HG03521 (cell line): ENCODE data around the gene GPATCH1.

Experiments
- ATAC-seq: cut with Tn5 transposase; IDR thresholded peaks from one replicate; pipeline ENCODE4 v1.9.1; 2021; ENCODE audit warnings: mild to moderate bottlenecking, moderate library complexity; ENCODE audit not compliant: unreplicated experiment

The GPATCH1 gene

GRCh38 chr19:33062902-33063301 is 18.1 kb upstream of the GPATCH1 start:
- ATAC-seq: no peak

GRCh38 chr19:33063356-33063752 is 17.6 kb upstream of the GPATCH1 start:
- no peak for ATAC-seq

- no peak for ATAC-seq
These were observed 17.1 kb upstream of the GPATCH1 start for GRCh38 chr19:33063753-33064457.

GRCh38 chr19:33064458-33064791 is 16.6 kb upstream of the GPATCH1 start:
- ATAC-seq: no peak

- ATAC-seq: peak; percentile 53
These were observed 16.0 kb upstream of the GPATCH1 start, which contains the start of gene RHPN2 for GRCh38 chr19:33064792-33065550. Gene RHPN2 (minus strand): TSS chr19:33064888. CDS start chr19:33064852, 36 bp downstream.

GRCh38 chr19:33066543-33066942 is 14.4 kb upstream of the GPATCH1 start:
- no peak for ATAC-seq

- ATAC-seq: no peak
These were observed 13.9 kb upstream of the GPATCH1 start for GRCh38 chr19:33067121-33067520.

GRCh38 chr19:33071887-33072286 is 9.1 kb upstream of the GPATCH1 start:
- no peak for ATAC-seq

- no peak for ATAC-seq
These were observed 5.5 kb upstream of the GPATCH1 start for GRCh38 chr19:33075519-33075918.

GRCh38 chr19:33085570-33086128 is 4.7 kb downstream of the GPATCH1 start:
- no peak for ATAC-seq

GRCh38 chr19:33086955-33087354 is 6.0 kb downstream of the GPATCH1 start:
- ATAC-seq: no peak

GRCh38 chr19:33089010-33089409 is 8.0 kb downstream of the GPATCH1 start:
- no peak for ATAC-seq

- no peak for ATAC-seq
These were observed 9.2 kb downstream of the GPATCH1 start for GRCh38 chr19:33090179-33090578.

GRCh38 chr19:33093420-33094210 is 12.6 kb downstream of the GPATCH1 start:
- no peak for ATAC-seq

- ATAC-seq: no peak
These were observed 13.6 kb downstream of the GPATCH1 start for GRCh38 chr19:33094436-33095067.

- ATAC-seq: no peak
These were observed 15.0 kb downstream of the GPATCH1 start for GRCh38 chr19:33096005-33096404.

- no peak for ATAC-seq
These were observed 17.1 kb downstream of the GPATCH1 start for GRCh38 chr19:33098055-33098534.

GRCh38 chr19:33100894-33101644 is 20.1 kb downstream of the GPATCH1 start:
- ATAC-seq: no peak

GRCh38 chr19:33102893-33103292 is 21.9 kb downstream of the GPATCH1 start:
- ATAC-seq: no peak

- no peak for ATAC-seq
These were observed 27.2 kb downstream of the GPATCH1 start for GRCh38 chr19:33108161-33108560.
